ENCODE data around the gene CINP.

DNA sequence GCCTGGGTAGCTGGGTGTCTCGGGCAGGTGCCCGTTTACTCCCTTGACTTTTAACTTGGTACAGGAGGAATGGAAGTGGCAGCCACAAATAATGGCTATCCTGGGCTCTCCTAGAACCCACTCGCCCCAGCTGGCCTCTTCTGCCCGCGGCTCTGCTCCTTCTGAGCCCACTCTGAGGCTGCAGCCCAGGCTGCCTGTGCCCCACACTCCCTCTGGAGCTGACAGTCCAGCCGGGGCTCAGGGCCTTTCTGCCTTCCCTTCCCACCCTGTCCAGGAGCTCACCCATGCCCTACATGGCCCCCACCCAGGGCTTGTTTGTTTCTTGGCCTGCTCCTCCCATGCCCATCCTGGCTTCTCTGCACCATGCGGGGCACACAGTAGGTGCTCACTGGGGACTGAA, 27.5 kb downstream of the CINP start:
- TF ChIP-seq, protein P1, sequence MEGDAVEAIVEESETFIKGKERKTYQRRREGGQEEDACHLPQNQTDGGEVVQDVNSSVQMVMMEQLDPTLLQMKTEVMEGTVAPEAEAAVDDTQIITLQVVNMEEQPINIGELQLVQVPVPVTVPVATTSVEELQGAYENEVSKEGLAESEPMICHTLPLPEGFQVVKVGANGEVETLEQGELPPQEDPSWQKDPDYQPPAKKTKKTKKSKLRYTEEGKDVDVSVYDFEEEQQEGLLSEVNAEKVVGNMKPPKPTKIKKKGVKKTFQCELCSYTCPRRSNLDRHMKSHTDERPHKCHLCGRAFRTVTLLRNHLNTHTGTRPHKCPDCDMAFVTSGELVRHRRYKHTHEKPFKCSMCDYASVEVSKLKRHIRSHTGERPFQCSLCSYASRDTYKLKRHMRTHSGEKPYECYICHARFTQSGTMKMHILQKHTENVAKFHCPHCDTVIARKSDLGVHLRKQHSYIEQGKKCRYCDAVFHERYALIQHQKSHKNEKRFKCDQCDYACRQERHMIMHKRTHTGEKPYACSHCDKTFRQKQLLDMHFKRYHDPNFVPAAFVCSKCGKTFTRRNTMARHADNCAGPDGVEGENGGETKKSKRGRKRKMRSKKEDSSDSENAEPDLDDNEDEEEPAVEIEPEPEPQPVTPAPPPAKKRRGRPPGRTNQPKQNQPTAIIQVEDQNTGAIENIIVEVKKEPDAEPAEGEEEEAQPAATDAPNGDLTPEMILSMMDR (IDR thresholded peaks at IDR 0.05 in 2 of 3, conservative IDR thresholded peaks at IDR 0.05 in 1 of 3; ENCODE audit: insufficient read depth in 2 of 3, low read depth in 1 of 3, low read length in 3 of 3) = no peak
- TF ChIP-seq BHLHE40 (IDR thresholded peaks at IDR 0.05; ENCODE audit: low read length) = no peak
- TF ChIP-seq, protein P2, sequence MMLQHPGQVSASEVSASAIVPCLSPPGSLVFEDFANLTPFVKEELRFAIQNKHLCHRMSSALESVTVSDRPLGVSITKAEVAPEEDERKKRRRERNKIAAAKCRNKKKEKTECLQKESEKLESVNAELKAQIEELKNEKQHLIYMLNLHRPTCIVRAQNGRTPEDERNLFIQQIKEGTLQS (IDR thresholded peaks at IDR 0.05) = no peak
- TF ChIP-seq, protein P2 (CRISPR knock-in tag; conservative IDR thresholded peaks at IDR 0.05) = no peak
- TF ChIP-seq FOXK1 (CRISPR knock-in tag; IDR thresholded peaks at IDR 0.05; ENCODE audit: borderline replicate concordance) = no peak
- no peak for TF ChIP-seq EZH2 (IDR thresholded peaks at IDR 0.05; ENCODE audit: borderline replicate concordance, low read depth, low read length)
- no peak for TF ChIP-seq SRSF9 (IDR thresholded peaks at IDR 0.05; ENCODE audit: borderline replicate concordance, low read depth, low read length)
- TF ChIP-seq POLR2AphosphoS5 (IDR thresholded peaks at IDR 0.05; ENCODE audit: control insufficient read depth, insufficient read depth, low read depth, low read length) = no peak
- no peak for TF ChIP-seq SMC3 (conservative IDR thresholded peaks at IDR 0.05; ENCODE audit: insufficient read depth, low read depth, low read length)
